ENCODE measurements around the gene ZNF385A.

Gene ZNF385A

GRCh38 chr12:54423816-54424150 lies 39.2 kb upstream of the ZNF385A start:
- 92 to 100% methylated on average over 1 to 4 of the region's 5 CpGs for WGBS, 2 experiments (ENCODE audit: insufficient coverage in 2 of 2)
- H3K27ac ChIP-seq (ENCODE audit: low read depth, low read length, severe bottlenecking): no peak overlapping the region
- no peaks in the 10 kb centered on the region for H3K36me3 ChIP-seq (ENCODE audit: control insufficient read depth, insufficient read depth, low read length)
- peaks cover 68% of the 10 kb centered on the region for H3K4me1 ChIP-seq (ENCODE audit: control insufficient read depth, insufficient read depth, low read length, poor library complexity, severe bottlenecking)
- peaks cover 3% of the 10 kb centered on the region for H3K9me3 ChIP-seq (ENCODE audit: control insufficient read depth, low read length)
- no peak overlapping the region for H3K4me3 ChIP-seq (ENCODE audit: extremely low read depth, insufficient read depth, low read length, poor library complexity, severe bottlenecking)

GRCh38 chr12:54421879-54422250 lies 37.3 kb upstream of the ZNF385A start:
- Histone ChIP-seq H3K36me3 (ENCODE audit: control insufficient read depth, insufficient read depth, low read length) (peaks cover under 1% of the 10 kb centered on the region), H3K9me3 (ENCODE audit: control insufficient read depth, low read length) (no peaks in the 10 kb centered on the region), H3K4me1 (ENCODE audit: control insufficient read depth, insufficient read depth, low read length, poor library complexity, severe bottlenecking) (peaks cover 52% of the 10 kb centered on the region), H3K27ac (ENCODE audit: low read depth, low read length, severe bottlenecking) (peak overlapping the region; percentile 85), H3K4me3 (ENCODE audit: extremely low read depth, insufficient read depth, low read length, poor library complexity, severe bottlenecking) (no peak overlapping the region)
- WGBS, 2 experiments (ENCODE audit: insufficient coverage in 2 of 2): 86 to 100% methylated on average over 1 to 2 of the region's 2 CpGs

GRCh38 chr12:54421175-54421878 lies 36.8 kb upstream of the ZNF385A start:
- H3K4me1 ChIP-seq (ENCODE audit: control insufficient read depth, insufficient read depth, low read length, poor library complexity, severe bottlenecking): peaks cover 51% of the 10 kb centered on the region
- no peak overlapping the region for H3K4me3 ChIP-seq (ENCODE audit: extremely low read depth, insufficient read depth, low read length, poor library complexity, severe bottlenecking)
- H3K27ac ChIP-seq (ENCODE audit: low read depth, low read length, severe bottlenecking): peak overlapping the region; percentile 85

GRCh38 chr12:54420766-54421144 lies 36.2 kb upstream of the ZNF385A start:
- Histone ChIP-seq H3K9me3 (ENCODE audit: control insufficient read depth, low read length) (no peaks in the 10 kb centered on the region), H3K4me1 (ENCODE audit: control insufficient read depth, insufficient read depth, low read length, poor library complexity, severe bottlenecking) (peaks cover 51% of the 10 kb centered on the region), H3K36me3 (ENCODE audit: control insufficient read depth, insufficient read depth, low read length) (peaks cover 11% of the 10 kb centered on the region), H3K4me3 (ENCODE audit: extremely low read depth, insufficient read depth, low read length, poor library complexity, severe bottlenecking) (no peak overlapping the region), H3K27ac (ENCODE audit: low read depth, low read length, severe bottlenecking) (peak overlapping the region; percentile 85)
- 13 to 33% methylated on average over 2 of the region's 2 CpGs for WGBS, 2 experiments (ENCODE audit: insufficient coverage in 2 of 2)

More at GRCh38 chr12:54421175-54421878, 36.8 kb upstream of the ZNF385A start:
- Histone ChIP-seq H3K36me3 (ENCODE audit: control insufficient read depth, insufficient read depth, low read length) (peaks cover 6% of the 10 kb centered on the region), H3K9me3 (ENCODE audit: control insufficient read depth, low read length) (no peaks in the 10 kb centered on the region)
- 75 to 83% methylated on average over 2 to 3 of the region's 4 CpGs for WGBS, 2 experiments (ENCODE audit: insufficient coverage in 2 of 2)

- 5 to 8% methylated on average over 30 to 36 of the region's 46 CpGs for WGBS, 2 experiments (ENCODE audit: insufficient coverage in 2 of 2)
- Histone ChIP-seq H3K27ac (ENCODE audit: low read depth, low read length, severe bottlenecking) (peak within 1 kb of the TSS; percentile 91), H3K9me3 (ENCODE audit: control insufficient read depth, low read length) (no peaks in the 10 kb centered on the region), H3K4me3 (ENCODE audit: extremely low read depth, insufficient read depth, low read length, poor library complexity, severe bottlenecking) (peak within 1 kb of the TSS; percentile 100), H3K36me3 (ENCODE audit: control insufficient read depth, insufficient read depth, low read length) (peaks cover 22% of the 10 kb centered on the region), H3K4me1 (ENCODE audit: control insufficient read depth, insufficient read depth, low read length, poor library complexity, severe bottlenecking) (peaks cover 63% of the 10 kb centered on the region)
Observed at GRCh38 chr12:54419088-54419887, 34.8 kb upstream of the ZNF385A start, which contains the start of gene ITGA5. Gene ITGA5, minus strand, starts transcription at chr12:54419266. Its CDS starts 68 bp downstream, at chr12:54419198.

- peaks cover 29% of the 10 kb centered on the region for H3K36me3 ChIP-seq (ENCODE audit: control insufficient read depth, insufficient read depth, low read length)
- H3K4me3 ChIP-seq (ENCODE audit: extremely low read depth, insufficient read depth, low read length, poor library complexity, severe bottlenecking): peak overlapping the region; percentile 100
- 0% methylated on average over 20 to 22 of the region's 35 CpGs for WGBS, 2 experiments (ENCODE audit: insufficient coverage in 2 of 2)
- H3K9me3 ChIP-seq (ENCODE audit: control insufficient read depth, low read length): no peaks in the 10 kb centered on the region
- H3K27ac ChIP-seq (ENCODE audit: low read depth, low read length, severe bottlenecking): peak overlapping the region; percentile 91
- H3K4me1 ChIP-seq (ENCODE audit: control insufficient read depth, insufficient read depth, low read length, poor library complexity, severe bottlenecking): peaks cover 63% of the 10 kb centered on the region
Observed at GRCh38 chr12:54418441-54419087, 34.0 kb upstream of the ZNF385A start.

- WGBS, 2 experiments (ENCODE audit: insufficient coverage in 2 of 2): 7 to 9% methylated on average over 4 to 9 of the region's 25 CpGs
- Histone ChIP-seq H3K4me3 (ENCODE audit: extremely low read depth, insufficient read depth, low read length, poor library complexity, severe bottlenecking) (peak overlapping the region; percentile 100), H3K4me1 (ENCODE audit: control insufficient read depth, insufficient read depth, low read length, poor library complexity, severe bottlenecking) (peaks cover 65% of the 10 kb centered on the region), H3K27ac (ENCODE audit: low read depth, low read length, severe bottlenecking) (peak overlapping the region; percentile 91), H3K9me3 (ENCODE audit: control insufficient read depth, low read length) (no peaks in the 10 kb centered on the region), H3K36me3 (ENCODE audit: control insufficient read depth, insufficient read depth, low read length) (peaks cover 36% of the 10 kb centered on the region)
Observed at GRCh38 chr12:54417712-54418440, 33.3 kb upstream of the ZNF385A start.

- H3K27ac ChIP-seq (ENCODE audit: low read depth, low read length, severe bottlenecking): no peak overlapping the region
- 93% methylated on average over 3 of the region's 5 CpGs; no CpG with 5 or more reads in 1 of the 2 experiments for WGBS, 2 experiments (ENCODE audit: insufficient coverage in 2 of 2)
- no peaks in the 10 kb centered on the region for H3K9me3 ChIP-seq (ENCODE audit: control insufficient read depth, low read length)
- H3K36me3 ChIP-seq (ENCODE audit: control insufficient read depth, insufficient read depth, low read length): peaks cover 45% of the 10 kb centered on the region
- H3K4me1 ChIP-seq (ENCODE audit: control insufficient read depth, insufficient read depth, low read length, poor library complexity, severe bottlenecking): peaks cover 65% of the 10 kb centered on the region
- H3K4me3 ChIP-seq (ENCODE audit: extremely low read depth, insufficient read depth, low read length, poor library complexity, severe bottlenecking): peak overlapping the region; percentile 100
Observed at GRCh38 chr12:54416687-54417603, 32.4 kb upstream of the ZNF385A start.

- Histone ChIP-seq H3K4me1 (ENCODE audit: control insufficient read depth, insufficient read depth, low read length, poor library complexity, severe bottlenecking) (peaks cover 54% of the 10 kb centered on the region), H3K36me3 (ENCODE audit: control insufficient read depth, insufficient read depth, low read length) (peaks cover 61% of the 10 kb centered on the region), H3K27ac (ENCODE audit: low read depth, low read length, severe bottlenecking) (no peak overlapping the region), H3K4me3 (ENCODE audit: extremely low read depth, insufficient read depth, low read length, poor library complexity, severe bottlenecking) (no peak overlapping the region), H3K9me3 (ENCODE audit: control insufficient read depth, low read length) (no peaks in the 10 kb centered on the region)
- WGBS, 2 experiments (ENCODE audit: insufficient coverage in 2 of 2): 70 to 95% methylated on average over 2 to 4 of the region's 4 CpGs
Observed at GRCh38 chr12:54415221-54415929, 30.8 kb upstream of the ZNF385A start.

All from mesodermal cell (in vitro differentiated cells).